RKO (cell line): Measurements from ENCODE around the gene STPG1.
A peak's percentile ranks its signal among the peaks of the same experiment; 100 is the strongest.

ENCODE experiments used
- DNase-seq: peaks from one replicate; pipeline ENCODE4 v3.0.0-alpha.2; 2016; ENCODE audit warnings: low spot score

The STPG1 gene

GRCh38 chr1:24392982-24393650 lies 20.5 kb downstream of the STPG1 start:
- DNase-seq, result no peak

- no peak for DNase-seq
Observed at GRCh38 chr1:24392604-24392946, 21.0 kb downstream of the STPG1 start.

- DNase-seq, result peak; percentile 38
Observed at GRCh38 chr1:24391882-24392603, 21.5 kb downstream of the STPG1 start.

- DNase-seq, result peak; percentile 68
Observed at GRCh38 chr1:24390924-24391782, 22.4 kb downstream of the STPG1 start.

GRCh38 chr1:24389231-24389678 lies 24.3 kb downstream of the STPG1 start:
- no peak for DNase-seq

- DNase-seq, result no peak
Observed at GRCh38 chr1:24388331-24388885, 25.2 kb downstream of the STPG1 start.

- no peak for DNase-seq
Observed at GRCh38 chr1:24387636-24388175, 25.9 kb downstream of the STPG1 start.

GRCh38 chr1:24386931-24387330 lies 26.7 kb downstream of the STPG1 start:
- no peak for DNase-seq

GRCh38 chr1:24386241-24386640 lies 27.3 kb downstream of the STPG1 start:
- DNase-seq, result no peak

GRCh38 chr1:24385160-24385940 lies 28.2 kb downstream of the STPG1 start:
- DNase-seq, result no peak

GRCh38 chr1:24384251-24385090 lies 29.1 kb downstream of the STPG1 start:
- DNase-seq, result no peak

GRCh38 chr1:24383381-24383940 lies 30.1 kb downstream of the STPG1 start:
- DNase-seq, result no peak

GRCh38 chr1:24382165-24382577 lies 31.4 kb downstream of the STPG1 start:
- DNase-seq, result no peak

GRCh38 chr1:24381256-24381655 lies 32.3 kb downstream of the STPG1 start:
- no peak for DNase-seq

GRCh38 chr1:24380508-24380907 lies 33.1 kb downstream of the STPG1 start:
- DNase-seq, result no peak

- DNase-seq, result no peak
Observed at GRCh38 chr1:24379733-24380315, 33.8 kb downstream of the STPG1 start.

- no peak for DNase-seq
Observed at GRCh38 chr1:24374891-24375786, 38.4 kb downstream of the STPG1 start.

GRCh38 chr1:24373710-24374109 lies 39.9 kb downstream of the STPG1 start:
- DNase-seq, result no peak

GRCh38 chr1:24373044-24373443 lies 40.5 kb downstream of the STPG1 start:
- DNase-seq, result no peak
